ENCODE measurements around the gene NFIA. TPM values are rescaled to one million over a fixed set of nuclear protein-coding genes. Genes with fewer than 3 reads are reported as not detected.

Gene NFIA
- total RNA-seq, 4 donors from 2014 or later = 134 to 183 (median 148) TPM

- H3K9me3 ChIP-seq = no peaks in the 10 kb centered on the region
- H3K4me3 ChIP-seq = no peak overlapping the region
- intact Hi-C loops (cut with DNase I) = no loop called here
- no peak for DNase-seq (ENCODE audit: extremely low spot score)
- peaks cover 0 to 7% (median 6%) of the 10 kb centered on the region in 4 donors for H3K36me3 ChIP-seq
- H3K27ac ChIP-seq (replicated peaks in 1 of 4) = no peak overlapping the region
- H3K4me1 ChIP-seq = peaks cover 0 to 19% (median 9%) of the 10 kb centered on the region in 4 donors
- TF ChIP-seq POLR2A (IDR thresholded peaks at IDR 0.05; ENCODE audit: low read depth) (no peak), CTCF (IDR thresholded peaks at IDR 0.05) (no peak), POLR2AphosphoS5 (IDR thresholded peaks at IDR 0.05) (no peak), EP300 (IDR thresholded peaks at IDR 0.05) (no peak)
- 73% methylated on average over 4 of the region's 4 CpGs for WGBS
- H3K27me3 ChIP-seq = no peaks in the 10 kb centered on the region
These were observed 296.3 kb downstream of the NFIA start for GRCh38 chr1:61378494-61379180.

GRCh38 chr1:61379693-61380092 is 297.3 kb downstream of the NFIA start:
- Histone ChIP-seq H3K36me3 (peaks cover 0 to 10% (median 8%) of the 10 kb centered on the region in 4 donors), H3K4me1 (peaks cover 0 to 19% (median 9%) of the 10 kb centered on the region in 4 donors), H3K27me3 (no peaks in the 10 kb centered on the region), H3K27ac (replicated peaks in 1 of 4) (no peak overlapping the region), H3K4me3 (no peak overlapping the region), H3K9me3 (no peaks in the 10 kb centered on the region)
- TF ChIP-seq POLR2A (IDR thresholded peaks at IDR 0.05; ENCODE audit: low read depth) (no peak), CTCF (IDR thresholded peaks at IDR 0.05) (no peak), EP300 (IDR thresholded peaks at IDR 0.05) (no peak), POLR2AphosphoS5 (IDR thresholded peaks at IDR 0.05) (no peak)
- no peak for DNase-seq (ENCODE audit: extremely low spot score)
- intact Hi-C loops (cut with DNase I) = no loop called here
- 89% methylated on average over 2 of the region's 2 CpGs for WGBS

GRCh38 chr1:61380561-61380960 is 298.2 kb downstream of the NFIA start:
- intact Hi-C loops (cut with DNase I) = no loop called here
- H3K27ac ChIP-seq (replicated peaks in 1 of 4) = no peak overlapping the region
- H3K36me3 ChIP-seq = peaks cover 0 to 14% (median 8%) of the 10 kb centered on the region in 4 donors
- TF ChIP-seq POLR2AphosphoS5 (IDR thresholded peaks at IDR 0.05) = no peak
- TF ChIP-seq CTCF (IDR thresholded peaks at IDR 0.05) = no peak
- no peak for TF ChIP-seq POLR2A (IDR thresholded peaks at IDR 0.05; ENCODE audit: low read depth)
- no peak for TF ChIP-seq EP300 (IDR thresholded peaks at IDR 0.05)
- no peaks in the 10 kb centered on the region for H3K9me3 ChIP-seq
- H3K4me3 ChIP-seq = no peak overlapping the region
- WGBS = 75% methylated on average over 3 of the region's 3 CpGs
- no peaks in the 10 kb centered on the region for H3K27me3 ChIP-seq
- DNase-seq (ENCODE audit: extremely low spot score) = no peak
- peaks cover 0 to 19% (median 9%) of the 10 kb centered on the region in 4 donors for H3K4me1 ChIP-seq

- no peak for DNase-seq (ENCODE audit: extremely low spot score)
- Histone ChIP-seq H3K36me3 (peaks cover 13 to 50% (median 21%) of the 10 kb centered on the region in 4 donors), H3K27ac (replicated peaks in 1 of 4) (peak overlapping the region in 1 of 4 donors; percentile 6), H3K4me3 (no peak overlapping the region), H3K9me3 (peaks cover 6 to 9% (median 8%) of the 10 kb centered on the region in 4 donors), H3K27me3 (no peaks in the 10 kb centered on the region), H3K4me1 (peaks cover 4 to 24% (median 16%) of the 10 kb centered on the region in 4 donors)
- WGBS = 84% methylated on average over 3 of the region's 3 CpGs
- TF ChIP-seq EP300 (IDR thresholded peaks at IDR 0.05) (no peak), POLR2A (IDR thresholded peaks at IDR 0.05; ENCODE audit: low read depth) (no peak), POLR2AphosphoS5 (IDR thresholded peaks at IDR 0.05) (no peak), CTCF (IDR thresholded peaks at IDR 0.05) (no peak)
- intact Hi-C loops (cut with DNase I) = no loop called here
These were observed 304.0 kb downstream of the NFIA start for GRCh38 chr1:61386323-61386722.

Data from esophagus muscularis mucosa (tissue), 4 donors.